ENCODE results near the gene FYB1. TPM values are rescaled to one million over a fixed set of nuclear protein-coding genes. Genes with fewer than 3 reads are reported as not detected.

FYB1 gene, protein sequence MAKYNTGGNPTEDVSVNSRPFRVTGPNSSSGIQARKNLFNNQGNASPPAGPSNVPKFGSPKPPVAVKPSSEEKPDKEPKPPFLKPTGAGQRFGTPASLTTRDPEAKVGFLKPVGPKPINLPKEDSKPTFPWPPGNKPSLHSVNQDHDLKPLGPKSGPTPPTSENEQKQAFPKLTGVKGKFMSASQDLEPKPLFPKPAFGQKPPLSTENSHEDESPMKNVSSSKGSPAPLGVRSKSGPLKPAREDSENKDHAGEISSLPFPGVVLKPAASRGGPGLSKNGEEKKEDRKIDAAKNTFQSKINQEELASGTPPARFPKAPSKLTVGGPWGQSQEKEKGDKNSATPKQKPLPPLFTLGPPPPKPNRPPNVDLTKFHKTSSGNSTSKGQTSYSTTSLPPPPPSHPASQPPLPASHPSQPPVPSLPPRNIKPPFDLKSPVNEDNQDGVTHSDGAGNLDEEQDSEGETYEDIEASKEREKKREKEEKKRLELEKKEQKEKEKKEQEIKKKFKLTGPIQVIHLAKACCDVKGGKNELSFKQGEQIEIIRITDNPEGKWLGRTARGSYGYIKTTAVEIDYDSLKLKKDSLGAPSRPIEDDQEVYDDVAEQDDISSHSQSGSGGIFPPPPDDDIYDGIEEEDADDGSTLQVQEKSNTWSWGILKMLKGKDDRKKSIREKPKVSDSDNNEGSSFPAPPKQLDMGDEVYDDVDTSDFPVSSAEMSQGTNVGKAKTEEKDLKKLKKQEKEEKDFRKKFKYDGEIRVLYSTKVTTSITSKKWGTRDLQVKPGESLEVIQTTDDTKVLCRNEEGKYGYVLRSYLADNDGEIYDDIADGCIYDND
- 215 TPM for total RNA-seq (2013)
- polyA plus RNA-seq (100 to 1,000 TPM in 2 of 3 donors, 10 to 100 TPM in 1; 75.3 to 141 (median 118) TPM), polyA minus RNA-seq (78.6 and 144 TPM in 2 replicates), total RNA-seq (27.1 to 348 (median 278) reads per million in 11 experiments)

DNA sequence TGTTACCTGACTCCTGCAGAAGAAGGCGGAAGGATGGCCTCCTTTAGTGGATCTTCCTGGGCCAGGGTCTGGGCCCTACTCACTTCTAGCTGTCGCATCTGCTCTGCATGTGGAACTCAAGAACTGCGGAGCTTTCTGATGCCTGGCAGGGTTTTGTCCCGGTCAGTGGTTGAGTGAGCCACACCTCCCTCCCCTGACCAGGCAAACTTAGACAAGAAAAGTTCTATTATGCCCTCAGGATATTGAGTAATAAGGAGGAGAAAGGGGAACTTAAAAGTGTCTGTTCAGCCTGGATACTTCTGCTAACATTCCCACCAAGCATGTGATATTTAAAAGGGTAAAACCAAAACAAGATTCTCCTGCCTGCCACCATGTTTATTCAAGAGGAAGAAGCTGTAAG lies at the start of gene FYB1:
FYB1 (minus strand) TSS at position 127 of the 400 bp plus-strand sequence. CDS start 16,603 bp downstream, outside the sequence.
- WGBS (ENCODE audit: insufficient coverage) = 19% methylated on average over 2 of the region's 4 CpGs
- H3K27ac Mint-ChIP-seq = peak within 1 kb of the TSS; percentile 91 to 98 (median 95)
- Histone ChIP-seq H3K79me2 (ENCODE audit: insufficient read depth, low read length) (peaks cover 75% of the 10 kb centered on the region), H3K9ac (ENCODE audit: insufficient read depth, low read length, poor library complexity, severe bottlenecking) (peak within 1 kb of the TSS; percentile 53), H3K36me3 (replicated peaks in 1 of 2; ENCODE audit: control insufficient read depth in 1 of 2, insufficient read depth in 2 of 2, low read length in 2 of 2) (peaks cover 0 to 22% of the 10 kb centered on the region in 2 donors), H3K4me2 (replicated peaks; ENCODE audit: extremely low read depth, low read length, poor library complexity, severe bottlenecking) (peak within 1 kb of the TSS; percentile 98), H3K4me1 (ENCODE audit: control insufficient read depth in 1 of 2, insufficient read depth in 2 of 2, low read length in 2 of 2) (peaks cover 84 to 87% of the 10 kb centered on the region in 2 donors), H3K27me3 (ENCODE audit: control insufficient read depth in 2 of 2, insufficient read depth in 2 of 2, low read length in 2 of 2) (no peaks in the 10 kb centered on the region), H3K9me3 (replicated peaks in 1 of 2; ENCODE audit: control insufficient read depth in 1 of 2, insufficient read depth in 1 of 2, low read length in 2 of 2) (no peaks in the 10 kb centered on the region), H2AFZ (ENCODE audit: insufficient read depth, low read depth, low read length, poor library complexity, severe bottlenecking) (no peak within 1 kb of the TSS), H3K4me3 (replicated peaks in 1 of 3; ENCODE audit: low read depth in 2 of 3, low read length in 3 of 3) (peak within 1 kb of the TSS; percentile 69 to 88 (median 81)), H4K20me1 (ENCODE audit: insufficient read depth, low read length) (peaks cover 39% of the 10 kb centered on the region), H3K27ac (ENCODE audit: low read depth in 1 of 2, low read length in 2 of 2) (peak within 1 kb of the TSS; percentile 68 to 86)
- H3K9me3 Mint-ChIP-seq = peaks cover 0 to 7% (median 3%) of the 10 kb centered on the region in 7 donors
- TF ChIP-seq, protein P1, sequence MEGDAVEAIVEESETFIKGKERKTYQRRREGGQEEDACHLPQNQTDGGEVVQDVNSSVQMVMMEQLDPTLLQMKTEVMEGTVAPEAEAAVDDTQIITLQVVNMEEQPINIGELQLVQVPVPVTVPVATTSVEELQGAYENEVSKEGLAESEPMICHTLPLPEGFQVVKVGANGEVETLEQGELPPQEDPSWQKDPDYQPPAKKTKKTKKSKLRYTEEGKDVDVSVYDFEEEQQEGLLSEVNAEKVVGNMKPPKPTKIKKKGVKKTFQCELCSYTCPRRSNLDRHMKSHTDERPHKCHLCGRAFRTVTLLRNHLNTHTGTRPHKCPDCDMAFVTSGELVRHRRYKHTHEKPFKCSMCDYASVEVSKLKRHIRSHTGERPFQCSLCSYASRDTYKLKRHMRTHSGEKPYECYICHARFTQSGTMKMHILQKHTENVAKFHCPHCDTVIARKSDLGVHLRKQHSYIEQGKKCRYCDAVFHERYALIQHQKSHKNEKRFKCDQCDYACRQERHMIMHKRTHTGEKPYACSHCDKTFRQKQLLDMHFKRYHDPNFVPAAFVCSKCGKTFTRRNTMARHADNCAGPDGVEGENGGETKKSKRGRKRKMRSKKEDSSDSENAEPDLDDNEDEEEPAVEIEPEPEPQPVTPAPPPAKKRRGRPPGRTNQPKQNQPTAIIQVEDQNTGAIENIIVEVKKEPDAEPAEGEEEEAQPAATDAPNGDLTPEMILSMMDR (IDR thresholded peaks at IDR 0.05) = no peak
- intact Hi-C loops (cut with micrococcal nuclease) = loop anchor here (2.0 to 5.0 kb wide), 3 partner anchors 38 to 63 kb away; no protein-coding TSS in a partner anchor
- H3K4me3 Mint-ChIP-seq = peak within 1 kb of the TSS; percentile 90 to 98
- peaks cover 0 to 1% (median 0%) of the 10 kb centered on the region in 3 donors for H3K27me3 Mint-ChIP-seq (ENCODE audit: low read depth in 3 of 3)
- DNase-seq = peak; percentile 83 to 92 (median 88)
- peaks cover 77% of the 10 kb centered on the region for H3K4me1 Mint-ChIP-seq
- peaks cover 32 to 51% of the 10 kb centered on the region in 2 donors for H3K36me3 Mint-ChIP-seq

DNA sequence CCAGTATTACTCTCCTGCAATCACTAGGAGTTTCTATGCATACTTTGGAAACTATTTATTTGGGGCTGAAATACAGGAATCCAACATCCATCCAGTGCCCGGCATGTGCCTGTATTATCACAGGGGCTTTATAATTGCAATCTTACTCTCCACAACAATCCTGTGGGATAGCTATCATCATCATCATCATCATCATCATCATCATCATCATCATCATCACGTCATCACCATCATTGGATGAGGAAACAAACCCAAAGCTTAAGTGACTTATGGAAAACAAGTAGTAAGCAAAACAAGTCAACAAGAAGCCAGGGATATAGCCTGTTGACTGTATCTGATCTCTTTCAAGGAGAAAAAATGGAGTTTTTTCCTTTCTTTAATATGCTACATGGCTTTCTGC lies 47.8 kb upstream of the FYB1 start:
- peak overlapping the region in 1 of 2 donors; percentile 83 for H3K27ac ChIP-seq (ENCODE audit: low read depth in 1 of 2, low read length in 2 of 2)
- H3K4me3 ChIP-seq (replicated peaks in 1 of 3; ENCODE audit: low read depth in 2 of 3, low read length in 3 of 3) = peak overlapping the region in 1 of 3 experiments; percentile 64
- intact Hi-C loops (cut with micrococcal nuclease) = no loop called here
- no peaks in the 10 kb centered on the region for H3K27me3 ChIP-seq (ENCODE audit: control insufficient read depth in 2 of 2, insufficient read depth in 2 of 2, low read length in 2 of 2)
- TF ChIP-seq, protein P1 (IDR thresholded peaks at IDR 0.05) = no peak
- peak in 1 of 3 donors; percentile 54 for DNase-seq
- peak overlapping the region; percentile 57 for H3K4me2 ChIP-seq (replicated peaks; ENCODE audit: extremely low read depth, low read length, poor library complexity, severe bottlenecking)
- H3K9me3 ChIP-seq (replicated peaks in 1 of 2; ENCODE audit: control insufficient read depth in 1 of 2, insufficient read depth in 1 of 2, low read length in 2 of 2) = no peaks in the 10 kb centered on the region
- H3K4me1 Mint-ChIP-seq = peaks cover 83% of the 10 kb centered on the region
- H3K9ac ChIP-seq (ENCODE audit: insufficient read depth, low read length, poor library complexity, severe bottlenecking) = no peak overlapping the region
- peaks cover 89 to 99% of the 10 kb centered on the region in 2 donors for H3K4me1 ChIP-seq (ENCODE audit: control insufficient read depth in 1 of 2, insufficient read depth in 2 of 2, low read length in 2 of 2)
- WGBS (ENCODE audit: insufficient coverage) = no CpG with 5 or more reads among the region's 2 CpGs
- H3K9me3 Mint-ChIP-seq = no peaks in the 10 kb centered on the region
- no peak overlapping the region for H2AFZ ChIP-seq (ENCODE audit: insufficient read depth, low read depth, low read length, poor library complexity, severe bottlenecking)
- H3K36me3 Mint-ChIP-seq = peaks cover 7 to 9% of the 10 kb centered on the region in 2 donors
- peaks cover 85% of the 10 kb centered on the region for H3K79me2 ChIP-seq (ENCODE audit: insufficient read depth, low read length)
- peak overlapping the region; percentile 11 to 84 (median 75) for H3K27ac Mint-ChIP-seq
- H3K27me3 Mint-ChIP-seq (ENCODE audit: low read depth in 3 of 3) = no peaks in the 10 kb centered on the region
- peak overlapping the region in 1 of 2 donors; percentile 60 for H3K4me3 Mint-ChIP-seq
- H4K20me1 ChIP-seq (ENCODE audit: insufficient read depth, low read length) = peaks cover 5% of the 10 kb centered on the region
- no peaks in the 10 kb centered on the region for H3K36me3 ChIP-seq (replicated peaks in 1 of 2; ENCODE audit: control insufficient read depth in 1 of 2, insufficient read depth in 2 of 2, low read length in 2 of 2)

Data from CD14-positive monocyte (primary cell).